GM21786 (cell line): ENCODE data around the gene VRK3.
"Not testable (repeated sequence)": the region's sequence is repeated elsewhere in the genome, so short reads cannot be mapped to it uniquely, and the experiment has no call there.

Experiments
- ATAC-seq: cut with Tn5 transposase; IDR thresholded peaks from one replicate; pipeline ENCODE4 v1.9.1; 2021; ENCODE audit not compliant: unreplicated experiment

VRK3 gene

DNA sequence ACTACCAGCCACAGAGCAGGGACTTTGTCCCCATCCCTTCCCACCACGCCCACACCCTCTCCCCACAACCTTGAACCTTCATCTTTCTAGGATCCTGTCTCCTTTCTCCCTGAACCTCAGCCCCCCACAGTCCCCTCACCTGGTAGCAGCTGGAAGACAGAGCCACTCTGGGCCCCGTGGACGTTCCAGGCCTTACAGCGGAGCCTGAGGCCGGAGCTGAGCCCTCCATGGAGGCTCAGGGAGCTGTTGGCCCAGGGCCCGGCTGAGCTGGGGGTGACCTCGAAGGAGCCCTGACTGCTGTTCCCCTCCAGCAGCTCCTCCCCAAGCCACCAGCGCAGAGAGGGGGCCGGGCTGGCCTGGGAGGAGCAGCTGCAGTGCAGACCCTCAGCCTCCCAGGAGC lies 67.0 kb downstream of the VRK3 start:
- not testable (repeated sequence) for ATAC-seq

DNA sequence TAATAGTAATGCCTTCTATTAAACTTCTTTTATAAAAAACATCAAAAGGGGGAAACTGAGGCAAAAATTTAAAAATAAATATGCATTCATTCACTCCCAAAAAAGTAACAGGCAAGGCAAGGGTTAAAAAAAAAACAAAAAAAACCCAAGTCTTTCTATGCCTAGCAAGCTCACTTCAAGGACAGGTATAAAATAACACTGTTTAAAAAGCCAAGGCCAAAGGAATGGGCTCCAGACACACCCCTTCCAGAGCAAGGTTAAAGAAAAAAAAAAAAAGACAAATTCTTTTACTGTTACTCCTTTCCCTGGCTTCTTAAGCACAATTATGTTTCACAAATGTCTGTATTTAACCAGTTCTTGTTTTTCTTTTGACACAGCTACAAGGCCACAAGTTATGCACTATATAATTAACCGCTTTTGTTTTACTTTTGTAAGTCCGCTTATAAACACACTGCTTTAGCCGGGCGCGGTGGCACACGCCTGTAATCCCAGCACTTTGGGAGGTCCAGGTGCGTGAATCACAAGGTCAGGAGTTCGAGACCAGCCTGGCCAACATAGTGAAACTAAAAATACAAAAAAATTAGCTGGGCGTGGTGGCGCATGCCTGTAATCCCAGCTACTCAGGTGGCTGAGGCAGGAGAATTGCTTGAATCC lies 67.8 kb downstream of the VRK3 start:
- ATAC-seq: no peak

DNA sequence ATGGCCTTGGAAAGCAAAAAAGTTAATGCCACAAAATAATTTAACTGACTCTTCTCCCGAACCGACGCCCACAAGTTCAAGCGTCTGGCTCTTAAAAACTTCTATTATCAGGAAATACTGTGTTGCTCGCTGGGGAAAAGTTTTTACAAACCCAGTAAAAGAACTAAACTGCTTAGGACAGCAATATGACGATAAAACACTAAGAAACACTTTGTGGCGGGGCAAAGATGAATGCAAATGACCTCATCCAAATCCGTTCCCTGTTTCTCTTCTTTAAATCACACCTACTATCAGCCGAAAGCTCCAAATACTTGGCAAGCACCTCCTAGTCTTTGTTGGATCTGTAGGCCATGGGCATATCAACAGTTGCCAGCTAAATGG lies 69.1 kb downstream of the VRK3 start:
- no peak for ATAC-seq

DNA sequence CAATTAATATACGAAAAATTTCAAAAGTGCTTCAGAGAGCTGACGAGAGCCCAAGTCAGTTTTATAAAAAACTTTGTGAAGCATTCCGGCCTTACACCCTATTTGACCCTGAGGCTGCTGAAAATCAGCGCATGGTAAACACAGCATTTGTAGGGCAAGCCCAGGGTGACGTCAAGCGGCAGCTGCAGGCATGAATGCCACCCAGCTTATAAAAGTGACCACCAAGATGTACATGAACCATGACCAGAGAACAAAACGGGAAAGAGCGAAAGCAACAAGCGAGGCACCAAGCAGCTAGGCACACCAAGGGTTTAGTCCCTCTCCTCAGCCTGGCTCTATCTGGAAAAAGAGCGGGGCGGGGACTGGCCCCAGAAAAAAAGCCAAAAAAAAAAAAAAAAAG lies 70.2 kb downstream of the VRK3 start:
- no peak for ATAC-seq

DNA sequence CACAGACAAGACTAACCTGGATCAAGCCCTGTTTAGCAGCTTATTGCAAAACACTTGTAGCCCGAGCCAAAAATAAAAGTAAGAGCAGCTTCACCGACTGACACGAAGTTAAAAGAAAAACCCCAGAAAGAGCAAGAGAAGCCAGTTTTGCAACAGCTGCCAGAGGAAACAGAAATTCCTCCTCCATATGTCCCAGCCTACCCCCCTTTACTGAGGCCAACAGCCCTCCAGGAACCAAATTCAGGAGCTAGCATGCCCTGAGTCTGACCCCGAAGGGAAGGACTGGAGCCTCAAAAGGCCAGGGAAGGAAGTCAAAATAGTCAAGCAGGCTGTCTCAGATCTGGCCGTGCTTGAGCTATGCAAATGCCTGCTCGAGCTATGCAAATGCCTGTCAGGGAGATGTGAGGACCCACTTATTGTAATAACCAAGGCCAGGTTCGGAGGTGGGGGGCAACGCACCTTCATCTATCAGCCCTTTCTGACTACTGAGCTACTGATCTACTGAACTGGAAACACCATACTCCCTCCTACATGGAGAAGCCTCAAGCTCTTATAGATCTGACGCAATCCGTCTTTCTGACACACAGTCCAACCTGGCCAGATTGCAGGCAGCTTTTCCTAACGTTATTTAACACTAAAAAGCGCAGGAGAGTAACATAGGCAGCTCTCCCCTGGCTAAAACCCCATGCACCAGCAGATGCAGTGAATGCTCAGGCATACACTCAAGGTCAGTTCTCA lies 70.9 kb downstream of the VRK3 start:
- no peak for ATAC-seq

DNA sequence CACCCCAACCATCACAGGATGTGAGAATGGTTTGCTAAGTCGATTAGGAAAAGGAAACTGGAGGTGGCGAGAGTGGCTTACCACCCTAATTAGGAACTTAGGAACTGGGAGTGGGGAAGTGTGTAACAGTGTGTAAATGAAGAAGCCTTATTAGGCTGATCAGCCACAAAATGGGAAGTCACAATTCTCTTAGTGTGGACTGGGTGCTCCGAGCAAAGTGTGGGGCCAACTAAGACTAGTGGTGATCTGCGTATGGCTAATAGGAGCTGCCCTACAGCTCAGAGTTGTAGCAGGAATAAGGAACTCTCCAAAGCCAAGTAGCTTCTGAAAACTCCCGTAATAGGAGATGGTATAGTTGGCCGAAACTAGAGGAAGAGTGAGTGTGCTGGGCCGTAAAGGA lies 71.8 kb downstream of the VRK3 start:
- ATAC-seq: no peak

DNA sequence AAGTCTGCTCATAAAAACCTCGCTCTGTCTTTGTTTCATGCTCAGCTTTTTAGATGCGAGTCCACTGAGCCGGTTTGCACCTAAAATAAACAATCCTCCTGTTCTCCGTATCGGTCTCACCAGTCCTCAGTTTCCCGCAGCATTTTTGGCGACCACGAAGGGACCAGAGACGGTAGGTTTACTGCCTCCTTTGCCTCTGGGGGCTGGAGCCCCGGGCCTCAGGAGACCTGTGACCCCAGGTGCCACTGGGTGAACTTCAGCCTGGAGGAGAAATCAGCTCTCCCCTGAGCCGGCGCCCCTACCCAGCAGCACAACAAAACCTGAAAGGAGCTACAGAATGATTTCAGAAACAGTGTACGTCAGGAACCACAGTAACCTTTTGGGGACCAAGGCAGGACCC lies 72.3 kb downstream of the VRK3 start:
- no peak for ATAC-seq

DNA sequence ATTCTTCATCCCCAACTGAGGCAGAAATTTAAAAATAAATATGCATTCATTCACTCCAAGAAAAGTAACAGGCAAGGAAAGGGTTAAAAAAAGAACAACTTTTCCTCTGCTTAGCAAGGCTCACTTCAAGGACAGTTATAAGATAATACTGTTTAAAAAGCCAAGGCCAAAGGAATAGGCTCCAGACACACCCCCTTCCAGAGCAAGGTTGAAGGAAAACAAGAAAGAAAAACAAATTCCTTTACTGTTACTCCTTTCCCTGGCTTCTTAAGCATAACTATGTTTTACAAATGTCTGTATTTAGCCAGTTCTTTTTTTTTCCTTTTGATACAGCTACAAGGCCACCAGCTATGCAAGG lies 72.7 kb downstream of the VRK3 start:
- ATAC-seq: no peak

DNA sequence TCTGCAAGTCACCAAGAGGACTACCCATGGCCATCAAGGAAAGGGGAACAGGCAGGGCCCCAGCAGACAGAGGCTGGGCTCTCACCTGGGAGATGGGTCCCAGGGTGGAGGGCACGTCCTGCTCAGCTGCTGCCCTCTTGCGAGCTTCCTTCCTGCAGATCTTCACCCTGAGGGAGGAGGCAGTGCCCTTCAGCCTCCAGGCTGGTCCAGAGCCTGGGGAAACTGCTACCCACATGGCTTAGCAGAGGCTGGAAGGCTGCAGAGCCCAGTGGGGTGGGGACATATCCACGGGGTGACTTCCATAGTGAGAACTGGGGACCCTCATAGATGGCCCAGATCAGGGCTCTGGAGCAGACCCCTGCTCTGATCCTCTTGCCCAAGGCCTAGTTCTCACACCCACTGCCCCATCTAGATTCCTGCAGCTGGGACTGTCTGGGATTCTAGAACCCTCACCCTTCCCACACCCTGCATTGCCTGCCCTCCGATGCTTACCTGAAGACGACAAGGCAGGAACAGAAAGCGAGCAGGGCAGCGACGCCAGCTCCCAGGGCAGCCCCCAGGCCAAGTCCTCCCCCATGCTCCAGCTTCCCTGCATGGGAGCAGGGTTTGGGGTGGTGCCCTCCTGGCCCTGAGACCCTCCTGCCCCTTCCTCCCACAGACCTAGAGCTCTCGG lies 73.2 kb downstream of the VRK3 start:
- ATAC-seq: no peak

DNA sequence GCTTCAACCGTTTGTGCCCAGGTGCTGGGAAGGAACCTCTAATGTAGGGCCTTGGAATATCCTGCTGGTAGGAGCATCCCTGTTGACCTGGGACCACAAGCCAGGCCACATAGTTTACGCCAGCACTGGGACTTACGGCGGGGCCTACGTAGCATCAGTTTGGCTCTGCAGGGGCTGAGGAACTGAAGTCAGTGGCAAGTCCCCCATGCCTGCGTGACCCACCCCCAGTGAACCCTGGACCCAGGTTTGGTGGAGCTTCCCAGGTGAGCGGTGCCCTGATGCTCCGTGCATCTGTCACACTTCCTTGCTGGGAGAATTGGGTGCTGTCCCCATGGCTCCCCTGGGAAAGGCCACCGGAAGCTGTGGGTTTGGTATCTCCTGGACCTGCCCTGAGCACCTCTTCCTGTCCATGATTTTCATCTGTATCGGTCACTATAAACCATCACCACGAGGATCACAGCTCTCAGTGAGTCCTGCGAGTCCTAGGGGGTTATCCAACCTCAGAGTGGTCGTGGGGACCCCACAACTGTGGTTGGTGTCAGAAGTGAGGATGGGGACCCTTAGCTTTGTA lies 74.1 kb downstream of the VRK3 start:
- no peak for ATAC-seq

DNA sequence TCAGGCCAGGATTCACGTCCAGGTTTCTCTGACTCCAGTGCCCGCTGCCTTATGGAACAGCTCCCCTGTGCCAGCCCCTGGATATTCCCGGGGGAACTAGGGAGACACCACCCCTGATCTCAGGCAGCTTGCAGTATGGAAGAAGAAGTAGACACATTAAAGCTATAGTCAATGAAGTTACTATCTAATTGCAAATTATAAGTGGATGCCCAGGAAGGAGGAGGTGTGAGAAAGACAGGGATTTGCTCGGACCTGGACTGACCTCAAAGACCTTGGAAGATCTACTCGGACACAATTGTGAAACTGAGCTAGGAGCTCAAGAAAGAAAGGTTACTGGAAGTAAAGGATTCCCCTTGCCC lies 74.6 kb downstream of the VRK3 start:
- no peak for ATAC-seq

DNA sequence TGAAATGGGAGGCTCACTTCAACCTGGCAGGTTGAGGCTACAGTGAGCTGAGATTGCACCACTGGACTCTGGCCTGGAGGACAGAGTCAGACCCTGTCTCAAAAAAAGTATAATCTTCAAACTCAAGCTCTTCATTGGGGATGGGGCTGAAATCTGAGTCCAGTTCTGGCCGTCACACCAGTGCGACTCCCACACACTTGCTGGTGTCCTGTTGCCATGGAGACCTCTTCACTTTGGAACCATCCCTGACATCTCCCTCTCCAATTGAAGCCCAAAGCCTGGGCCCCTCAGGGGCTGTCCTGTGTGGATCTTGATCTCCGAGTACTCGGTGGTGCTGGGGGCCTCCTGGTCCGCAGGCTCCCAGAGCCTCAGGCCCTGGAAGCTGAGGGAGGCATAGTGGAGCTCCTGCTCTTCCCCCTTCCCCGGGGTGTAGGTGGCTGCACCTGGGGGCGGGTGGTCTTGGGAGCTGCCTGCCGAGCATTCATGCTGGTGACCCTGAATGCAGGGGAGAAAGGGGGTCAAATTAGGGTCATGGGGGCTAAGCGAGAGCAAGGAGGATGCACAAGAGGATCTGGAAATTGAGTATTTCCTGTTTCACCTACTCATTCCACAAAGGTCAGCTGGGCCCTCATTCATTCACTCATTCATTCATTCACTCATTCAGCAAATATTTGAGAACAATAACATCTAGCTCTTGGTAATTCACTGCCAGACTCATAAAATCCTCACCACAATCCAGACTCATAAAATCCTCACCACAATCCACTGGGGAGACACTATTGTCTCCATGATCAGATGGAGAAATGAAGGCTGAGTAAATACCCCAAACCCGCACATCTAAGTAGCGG lies 75.2 kb downstream of the VRK3 start:
- ATAC-seq: no peak

DNA sequence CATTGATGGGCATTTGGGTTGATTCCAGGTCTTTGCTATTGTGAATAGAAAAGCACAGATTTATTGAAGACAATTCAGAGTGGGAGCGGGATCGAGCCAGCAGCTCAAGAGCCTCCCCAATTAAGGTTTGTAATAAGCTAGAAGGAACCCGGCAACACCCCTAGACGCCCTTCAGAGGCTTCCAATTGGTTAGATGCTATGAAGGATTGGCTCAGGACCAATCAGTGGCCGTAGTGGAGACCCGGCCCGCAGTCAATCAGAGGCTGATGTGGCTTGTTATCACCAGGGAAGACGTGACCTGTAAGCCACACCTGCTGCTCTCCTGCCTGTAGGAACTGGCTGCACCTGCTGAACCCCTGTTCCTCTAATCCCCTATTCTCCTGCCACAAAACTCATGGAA lies 78.8 kb downstream of the VRK3 start:
- no peak for ATAC-seq

DNA sequence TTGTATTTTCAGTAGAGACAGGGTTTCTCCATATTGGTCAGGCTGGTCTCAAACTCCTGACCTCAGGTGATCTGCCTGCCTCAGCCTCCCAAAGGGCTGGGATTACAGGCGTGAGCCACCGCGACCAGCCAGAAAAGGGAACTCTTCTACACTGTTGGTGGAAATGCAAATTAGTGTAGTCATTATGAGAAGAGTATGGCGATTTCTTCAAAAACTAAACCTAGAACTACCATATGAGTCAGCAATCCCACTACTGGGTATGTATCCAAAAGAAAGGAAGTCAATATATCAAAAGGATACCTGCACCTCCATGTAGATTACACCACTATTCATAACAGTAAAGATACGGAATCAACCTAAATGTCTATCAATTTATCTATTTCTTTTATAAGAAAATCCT lies 80.6 kb downstream of the VRK3 start:
- not testable (repeated sequence) for ATAC-seq

DNA sequence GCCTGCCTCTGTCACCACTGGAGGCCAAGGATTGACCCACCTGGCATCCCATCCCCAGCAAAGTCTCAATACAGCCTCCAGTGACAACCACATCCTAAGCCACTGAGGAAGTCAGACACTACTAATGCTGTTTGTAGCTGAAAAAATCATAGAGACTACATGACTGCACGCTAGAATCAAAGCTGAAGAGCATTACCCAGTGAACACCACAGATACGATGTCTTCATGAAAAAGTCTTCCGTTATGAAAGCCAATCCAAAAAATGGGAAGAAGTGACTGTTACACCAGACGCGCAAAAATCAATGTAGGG lies 84.7 kb downstream of the VRK3 start:
- no peak for ATAC-seq

DNA sequence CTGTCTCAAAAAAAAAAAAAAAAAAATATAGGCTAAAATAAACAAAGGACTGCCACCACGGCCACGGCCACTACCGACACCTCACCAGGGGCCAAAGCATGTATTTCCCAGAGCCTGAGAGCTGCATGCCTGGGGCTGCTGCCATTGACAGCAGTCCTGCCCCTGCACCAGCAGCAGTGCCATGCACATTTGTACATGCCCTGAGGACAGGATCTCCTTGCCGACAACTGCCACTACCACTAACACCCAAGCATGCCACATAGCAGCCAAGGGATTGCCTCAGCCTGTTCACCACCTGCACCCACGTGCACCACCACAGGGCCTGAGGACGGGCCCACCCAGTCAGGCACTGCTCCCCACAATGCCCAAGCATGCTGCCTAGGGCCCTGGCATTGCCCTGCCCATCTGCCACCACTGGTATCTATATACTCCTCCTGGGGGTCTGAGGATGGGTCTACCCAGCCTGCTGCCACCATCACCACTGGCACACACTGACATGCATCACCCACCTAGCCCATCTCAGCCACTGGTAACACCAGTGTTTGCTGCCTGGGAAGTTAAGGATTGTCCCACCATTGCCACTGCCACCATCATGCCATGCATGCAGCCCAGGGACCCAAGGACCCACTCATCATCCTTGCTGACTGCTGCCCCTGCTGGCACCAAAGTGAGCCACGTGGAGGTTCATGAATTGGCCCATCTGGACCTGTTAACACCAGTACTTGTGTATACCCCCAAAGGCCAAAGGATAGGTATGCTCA lies 85.3 kb downstream of the VRK3 start:
- ATAC-seq: no peak

DNA sequence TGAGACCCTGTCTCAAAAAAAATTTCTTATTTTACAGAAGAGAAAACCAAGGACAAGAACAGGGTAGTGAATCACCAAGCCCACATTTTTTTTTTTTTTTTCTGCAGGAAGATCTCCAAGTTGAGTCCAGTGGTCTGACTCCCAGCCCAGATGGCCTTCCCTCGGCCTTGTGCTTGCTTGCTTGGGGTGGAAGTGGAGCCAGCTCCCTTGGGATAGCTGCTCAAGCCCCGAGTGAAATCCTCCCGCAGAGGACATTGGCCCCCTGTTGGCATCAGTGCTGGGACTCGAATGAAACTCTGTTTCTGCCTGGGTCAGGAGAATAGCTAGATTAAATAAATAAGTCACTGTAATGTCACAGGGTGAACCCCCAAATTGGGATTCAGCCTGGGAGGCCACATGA lies 86.5 kb downstream of the VRK3 start:
- ATAC-seq: no peak

DNA sequence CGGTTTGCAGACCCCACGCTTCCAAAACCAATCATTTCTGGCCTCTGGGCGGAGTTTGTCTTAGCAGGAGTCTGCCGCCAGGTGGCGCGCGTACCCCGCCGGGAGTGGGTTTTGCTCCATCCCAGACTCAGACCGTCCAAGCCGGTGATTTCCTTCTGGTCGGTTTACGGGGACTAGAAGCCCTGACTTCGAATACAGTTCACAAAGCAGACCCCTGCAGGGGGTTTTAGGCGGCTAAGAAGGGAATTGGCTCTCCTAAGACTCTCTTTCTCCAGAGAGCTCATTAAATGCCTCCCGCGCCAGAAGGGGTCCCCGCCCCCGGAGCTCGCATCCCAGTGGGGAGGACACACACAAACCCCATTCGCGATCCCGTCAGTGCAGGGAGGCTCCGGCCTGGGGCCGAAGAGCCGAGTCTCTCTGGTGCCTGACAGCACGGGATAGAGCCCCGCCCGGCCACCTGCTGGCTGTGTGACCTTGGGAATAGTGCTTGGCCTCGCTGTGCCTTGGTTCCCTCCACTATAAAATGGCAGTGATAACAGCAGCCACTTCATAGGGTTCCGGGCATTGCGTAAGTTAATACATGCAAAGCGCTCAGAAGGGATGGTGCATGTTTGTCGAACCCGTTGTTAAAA lies 87.3 kb downstream of the VRK3 start:
- ATAC-seq: no peak

DNA sequence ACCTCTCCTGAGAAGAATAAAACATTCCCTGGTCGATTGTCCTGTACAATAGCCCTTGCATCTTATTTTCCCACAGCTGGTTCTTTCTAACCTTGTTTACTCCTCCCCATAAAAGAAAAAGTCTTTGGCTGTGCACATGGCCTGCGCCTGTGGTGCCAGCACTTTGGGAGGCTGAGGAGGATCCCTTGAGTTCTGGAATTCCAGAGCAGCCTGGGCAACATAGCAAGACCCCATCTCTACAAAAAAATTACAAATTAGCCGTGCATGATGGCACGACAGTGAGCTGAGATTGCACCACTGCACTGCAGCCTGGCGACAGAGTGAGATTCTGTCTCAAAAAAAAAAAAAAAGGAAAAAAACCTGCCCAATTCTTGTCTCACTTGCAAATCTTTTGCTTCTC lies 88.6 kb downstream of the VRK3 start:
- no peak for ATAC-seq

DNA sequence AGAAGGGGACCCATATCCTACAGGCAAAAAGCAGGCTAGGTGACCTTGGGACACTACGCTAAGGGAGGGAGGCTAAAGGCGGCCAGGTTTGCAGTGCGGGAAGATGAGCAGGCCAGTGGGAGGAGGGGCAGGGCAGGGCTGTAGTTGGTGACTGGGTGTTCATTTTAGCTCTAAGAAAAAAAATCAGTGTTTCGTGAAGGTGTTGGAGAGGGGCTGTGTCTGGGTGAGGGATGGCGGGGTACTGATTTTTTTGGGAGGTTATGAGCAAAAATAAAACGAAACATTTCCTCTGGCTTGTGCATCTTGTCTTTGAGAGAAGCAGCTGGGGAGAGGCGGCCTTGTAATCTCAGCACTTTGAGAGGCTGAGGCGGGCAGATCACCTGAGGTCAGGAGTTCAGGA lies 91.5 kb downstream of the VRK3 start:
- ATAC-seq: no peak
